ENCODE data around the gene LHPP. TPM values are rescaled to one million over a fixed set of nuclear protein-coding genes. Genes with fewer than 3 reads are reported as not detected.

Gene LHPP
- total RNA-seq, 1 donor from 2014 or later, result 6.0 TPM

DNA sequence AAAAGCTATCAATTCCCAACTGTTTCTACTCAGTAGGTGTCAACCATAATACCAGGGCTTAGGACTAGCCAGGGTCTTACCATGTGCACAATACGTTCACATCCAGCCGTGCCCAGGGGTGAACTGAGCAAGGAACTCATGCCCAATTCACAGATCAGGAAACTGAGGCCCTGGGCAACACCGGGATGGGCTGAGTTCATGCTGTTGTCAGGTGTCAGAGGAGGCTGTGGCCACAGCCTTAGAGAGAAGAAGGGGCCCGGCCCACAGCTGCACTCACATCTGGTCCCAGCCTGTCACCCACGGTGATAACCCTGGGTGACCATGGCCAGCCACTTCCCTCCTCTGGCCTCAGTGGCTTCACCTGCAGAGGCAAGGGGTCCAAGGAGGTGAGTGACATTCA lies 190.6 kb downstream of the LHPP start:
- no peak for DNase-seq
- TF ChIP-seq CTCF (IDR thresholded peaks at IDR 0.05; ENCODE audit: partially characterized antibody, unreplicated experiment), result no peak
- H3K4me3 Mint-ChIP-seq (ENCODE audit: unreplicated experiment), result no peak overlapping the region
- H3K27me3 Mint-ChIP-seq (ENCODE audit: unreplicated experiment), result peaks cover 9% of the 10 kb centered on the region
- H3K36me3 Mint-ChIP-seq (ENCODE audit: unreplicated experiment), result no peaks in the 10 kb centered on the region
- H3K9me3 Mint-ChIP-seq (ENCODE audit: unreplicated experiment), result peaks cover 8% of the 10 kb centered on the region
- H3K4me1 Mint-ChIP-seq (ENCODE audit: low read depth, unreplicated experiment), result peaks cover 36% of the 10 kb centered on the region
- H3K27ac Mint-ChIP-seq (ENCODE audit: unreplicated experiment), result no peak overlapping the region

GRCh38 chr10:124652701-124653100 lies 191.1 kb downstream of the LHPP start:
- H3K4me1 Mint-ChIP-seq (ENCODE audit: low read depth, unreplicated experiment), result peaks cover 39% of the 10 kb centered on the region
- peaks cover 8% of the 10 kb centered on the region for H3K9me3 Mint-ChIP-seq (ENCODE audit: unreplicated experiment)
- no peak for DNase-seq
- H3K27ac Mint-ChIP-seq (ENCODE audit: unreplicated experiment), result no peak overlapping the region
- TF ChIP-seq CTCF (IDR thresholded peaks at IDR 0.05; ENCODE audit: partially characterized antibody, unreplicated experiment), result no peak
- no peak overlapping the region for H3K4me3 Mint-ChIP-seq (ENCODE audit: unreplicated experiment)
- H3K36me3 Mint-ChIP-seq (ENCODE audit: unreplicated experiment), result no peaks in the 10 kb centered on the region
- peaks cover 6% of the 10 kb centered on the region for H3K27me3 Mint-ChIP-seq (ENCODE audit: unreplicated experiment)

DNA sequence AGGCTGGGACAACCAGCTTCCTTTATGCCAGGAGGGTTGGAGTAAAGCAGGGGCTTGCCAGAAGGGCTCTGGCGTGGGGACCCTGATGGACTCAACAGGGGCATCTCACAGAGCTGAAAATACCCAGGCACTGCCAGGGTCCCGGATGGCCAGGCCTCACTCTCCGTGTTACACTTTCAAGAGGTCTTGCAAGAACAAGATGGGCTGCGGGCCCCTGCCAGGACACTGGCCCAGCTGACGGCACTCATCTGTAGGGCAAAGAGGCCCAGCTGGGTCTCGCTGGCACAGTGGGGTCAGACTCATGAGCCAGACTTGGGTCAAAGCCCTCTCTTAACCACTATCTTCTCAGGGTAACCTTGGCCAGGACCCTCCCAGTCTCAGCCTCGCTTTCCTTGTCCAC lies 191.7 kb downstream of the LHPP start:
- Mint-ChIP-seq H3K27me3 (ENCODE audit: unreplicated experiment) (peaks cover 6% of the 10 kb centered on the region), H3K4me3 (ENCODE audit: unreplicated experiment) (no peak overlapping the region), H3K27ac (ENCODE audit: unreplicated experiment) (no peak overlapping the region), H3K9me3 (ENCODE audit: unreplicated experiment) (peaks cover 8% of the 10 kb centered on the region), H3K36me3 (ENCODE audit: unreplicated experiment) (no peaks in the 10 kb centered on the region), H3K4me1 (ENCODE audit: low read depth, unreplicated experiment) (peaks cover 40% of the 10 kb centered on the region)
- no peak for TF ChIP-seq CTCF (IDR thresholded peaks at IDR 0.05; ENCODE audit: partially characterized antibody, unreplicated experiment)
- DNase-seq, result no peak

DNA sequence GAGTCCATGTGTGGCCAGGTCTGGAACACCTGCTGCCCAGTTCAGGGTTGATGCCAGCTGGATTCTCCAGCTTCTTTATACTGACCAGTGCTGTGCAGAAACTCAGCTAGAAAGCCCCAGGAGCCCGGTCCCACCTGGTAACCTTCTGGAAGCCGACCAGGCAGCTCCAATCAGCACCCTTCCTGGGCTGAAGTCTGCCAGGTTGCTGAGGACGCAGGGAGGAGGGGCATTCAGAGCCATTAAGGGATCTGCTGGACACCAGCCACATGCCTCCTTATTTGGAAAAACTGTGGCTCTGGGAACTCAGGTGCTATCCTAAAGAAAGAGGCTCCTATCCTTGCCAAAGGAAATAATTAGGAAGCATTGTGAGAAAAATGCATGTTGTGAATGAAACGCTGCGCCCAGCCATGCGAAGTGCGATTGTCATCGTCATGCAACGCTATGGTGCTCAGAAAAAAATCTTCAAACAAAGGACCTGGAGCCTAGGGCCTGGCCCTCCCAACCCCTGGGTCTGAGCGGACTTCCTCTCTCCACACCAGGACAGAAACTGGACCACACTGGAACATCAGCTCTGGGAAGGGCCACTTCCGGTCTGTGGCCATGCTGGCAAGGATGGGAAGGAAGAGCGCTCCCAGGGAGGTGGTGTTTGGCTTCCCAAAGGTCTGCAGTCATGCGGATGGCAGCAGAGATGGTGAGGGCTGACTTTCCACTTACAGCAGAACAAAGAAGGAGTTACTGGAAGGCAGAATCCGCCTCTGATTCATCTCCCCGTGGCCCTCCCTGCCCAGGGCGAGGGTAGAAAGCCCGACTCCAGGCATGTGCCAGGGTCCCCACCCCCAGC lies 192.4 kb downstream of the LHPP start:
- peaks cover 5% of the 10 kb centered on the region for H3K27me3 Mint-ChIP-seq (ENCODE audit: unreplicated experiment)
- no peak for DNase-seq
- no peak for TF ChIP-seq CTCF (IDR thresholded peaks at IDR 0.05; ENCODE audit: partially characterized antibody, unreplicated experiment)
- H3K4me3 Mint-ChIP-seq (ENCODE audit: unreplicated experiment), result no peak overlapping the region
- no peaks in the 10 kb centered on the region for H3K36me3 Mint-ChIP-seq (ENCODE audit: unreplicated experiment)
- peaks cover 34% of the 10 kb centered on the region for H3K4me1 Mint-ChIP-seq (ENCODE audit: low read depth, unreplicated experiment)
- peaks cover 8% of the 10 kb centered on the region for H3K9me3 Mint-ChIP-seq (ENCODE audit: unreplicated experiment)
- H3K27ac Mint-ChIP-seq (ENCODE audit: unreplicated experiment), result no peak overlapping the region

DNA sequence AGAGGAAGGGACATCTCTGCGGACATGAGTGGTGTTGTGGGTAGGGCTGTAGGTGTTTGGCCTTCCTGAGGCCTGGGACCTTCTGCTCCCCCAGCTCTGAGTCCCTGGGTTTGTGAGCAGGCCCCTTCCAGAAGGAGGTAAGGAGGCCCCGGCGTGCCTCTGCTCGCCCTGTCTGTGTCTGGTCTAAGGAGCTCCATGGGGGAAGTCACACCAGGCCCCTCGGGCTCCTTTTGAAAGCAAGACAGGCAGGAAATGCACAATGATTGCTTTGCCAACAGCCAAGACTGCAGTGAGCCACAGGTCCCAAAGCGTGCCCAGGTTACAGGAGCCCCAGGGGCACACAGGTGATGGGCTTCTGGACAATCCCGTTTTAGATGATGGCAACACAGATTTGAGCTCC lies 193.1 kb downstream of the LHPP start:
- TF ChIP-seq CTCF (IDR thresholded peaks at IDR 0.05; ENCODE audit: partially characterized antibody, unreplicated experiment), result no peak
- Mint-ChIP-seq H3K36me3 (ENCODE audit: unreplicated experiment) (no peaks in the 10 kb centered on the region), H3K4me1 (ENCODE audit: low read depth, unreplicated experiment) (peaks cover 28% of the 10 kb centered on the region), H3K27ac (ENCODE audit: unreplicated experiment) (no peak overlapping the region), H3K27me3 (ENCODE audit: unreplicated experiment) (peaks cover 5% of the 10 kb centered on the region), H3K4me3 (ENCODE audit: unreplicated experiment) (no peak overlapping the region), H3K9me3 (ENCODE audit: unreplicated experiment) (peaks cover 8% of the 10 kb centered on the region)
- DNase-seq, result no peak
